GM19023 (cell line): ENCODE measurements around the gene TET3.
A peak's percentile ranks its signal among the peaks of the same experiment; 100 is the strongest.

ENCODE experiments used
- ATAC-seq: cut with Tn5 transposase; IDR thresholded peaks from one replicate; pipeline ENCODE4 v1.9.1; 2021; ENCODE audit warnings: mild to moderate bottlenecking, moderate library complexity; ENCODE audit not compliant: unreplicated experiment

TET3 gene

GRCh38 chr2:73963385-73964120 lies 21.2 kb upstream of the TET3 start:
- ATAC-seq = no peak

- ATAC-seq = no peak
Observed at GRCh38 chr2:73964223-73964622, 20.5 kb upstream of the TET3 start.

GRCh38 chr2:73965053-73965452 lies 19.7 kb upstream of the TET3 start:
- ATAC-seq = no peak

- ATAC-seq = no peak
Observed at GRCh38 chr2:73968357-73968937, 16.3 kb upstream of the TET3 start.

GRCh38 chr2:73969356-73969755 lies 15.4 kb upstream of the TET3 start:
- ATAC-seq = no peak

DNA sequence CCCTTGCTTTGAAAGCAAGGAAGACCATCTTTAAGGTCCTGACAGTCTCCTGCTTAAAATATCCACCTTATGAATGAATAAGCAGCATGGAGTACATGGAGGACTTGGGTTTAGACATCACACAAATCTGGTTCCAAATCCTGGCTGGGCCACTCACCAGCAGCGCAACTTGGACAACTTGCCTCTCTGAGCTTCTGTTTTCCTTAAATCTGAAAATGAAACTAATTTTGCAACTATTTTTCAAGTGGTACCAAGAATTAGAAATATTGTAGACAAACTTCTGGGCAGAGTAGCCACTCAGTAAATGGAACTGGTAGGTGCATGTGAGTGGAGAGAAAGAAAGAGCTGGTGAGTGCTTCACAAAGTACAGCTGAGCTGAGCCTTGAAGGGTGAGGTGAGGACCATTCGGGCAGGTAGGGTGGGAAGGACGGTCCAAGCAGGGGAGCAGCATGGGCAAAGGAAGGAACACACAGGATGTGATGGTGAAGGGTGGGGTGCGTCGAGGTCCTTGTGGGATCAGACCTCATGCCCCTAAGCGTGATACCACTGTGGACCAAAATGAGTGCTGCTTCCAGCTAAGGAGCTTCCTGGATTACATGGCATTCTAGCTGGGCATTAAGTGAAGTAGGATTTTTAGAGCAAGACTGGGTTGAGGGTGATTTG lies 14.4 kb upstream of the TET3 start:
- no peak for ATAC-seq

GRCh38 chr2:73970850-73971471 lies 13.7 kb upstream of the TET3 start:
- ATAC-seq = peak; percentile 73

GRCh38 chr2:73971722-73972121 lies 13.0 kb upstream of the TET3 start:
- no peak for ATAC-seq

- no peak for ATAC-seq
Observed at GRCh38 chr2:73972846-73973245, 11.9 kb upstream of the TET3 start.

DNA sequence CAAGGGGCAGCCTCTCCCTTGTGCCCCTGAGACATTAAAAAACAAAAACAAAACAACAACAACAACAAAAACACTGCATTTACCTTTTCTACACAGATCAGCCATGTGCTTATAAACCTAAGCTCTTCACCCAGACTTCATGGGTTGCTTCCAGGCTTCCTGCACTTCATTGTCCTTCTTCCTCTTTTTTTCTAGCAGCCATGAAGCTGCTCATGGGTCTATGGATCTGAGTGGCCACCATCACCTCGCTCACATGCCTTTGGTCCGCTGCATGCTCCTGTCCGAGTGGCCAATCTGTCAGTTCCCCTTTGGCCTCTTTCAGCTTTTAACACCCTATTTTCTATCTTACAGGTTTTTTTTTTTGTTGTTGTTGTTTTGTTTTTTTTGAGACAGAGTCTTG lies 9.0 kb upstream of the TET3 start:
- no peak for ATAC-seq

GRCh38 chr2:73976803-73977202 lies 7.9 kb upstream of the TET3 start:
- ATAC-seq = no peak

DNA sequence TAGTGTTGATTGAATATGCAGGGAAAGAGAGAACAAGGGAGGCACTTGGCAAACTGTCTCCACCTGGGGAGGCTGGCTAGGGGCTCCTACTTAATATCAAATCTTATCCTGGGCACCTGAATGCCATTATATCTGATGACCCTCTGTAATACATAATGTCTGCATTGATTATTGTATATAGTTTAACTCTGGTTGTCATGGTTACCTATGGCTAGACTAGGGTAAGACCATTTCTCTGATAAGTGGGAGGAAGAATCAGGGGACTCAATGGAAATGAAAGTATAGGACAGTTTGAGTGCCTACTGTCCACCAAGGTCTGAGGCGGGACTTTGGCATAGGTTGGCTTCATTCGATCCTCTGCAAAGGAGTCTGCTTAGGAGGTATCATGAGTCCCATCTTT lies 7.2 kb upstream of the TET3 start:
- no peak for ATAC-seq

- ATAC-seq = no peak
Observed at GRCh38 chr2:73979021-73979420, 5.7 kb upstream of the TET3 start.

- ATAC-seq = no peak
Observed at GRCh38 chr2:73979686-73980085, 5.0 kb upstream of the TET3 start.

DNA sequence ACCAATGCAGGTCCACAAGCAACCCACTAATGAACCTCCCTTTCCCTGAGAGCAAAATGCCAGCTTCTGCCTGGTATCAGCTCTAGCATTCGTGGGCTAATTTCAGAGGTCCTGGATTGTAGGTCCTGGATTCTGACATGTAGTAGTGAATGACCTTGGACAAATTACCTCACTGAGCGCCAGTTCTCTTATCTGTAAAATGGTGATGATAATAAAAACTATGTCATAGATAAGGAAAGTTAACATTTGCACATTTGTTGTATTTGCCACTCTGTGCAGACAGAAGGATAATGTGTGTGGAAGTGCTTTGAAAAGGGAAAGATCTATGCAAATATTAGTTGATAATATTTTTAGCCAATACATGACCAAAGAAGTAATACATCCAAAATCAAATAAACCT lies 4.1 kb upstream of the TET3 start:
- no peak for ATAC-seq

- peak; percentile 32 for ATAC-seq
Observed at GRCh38 chr2:73981081-73982001, 3.4 kb upstream of the TET3 start.

DNA sequence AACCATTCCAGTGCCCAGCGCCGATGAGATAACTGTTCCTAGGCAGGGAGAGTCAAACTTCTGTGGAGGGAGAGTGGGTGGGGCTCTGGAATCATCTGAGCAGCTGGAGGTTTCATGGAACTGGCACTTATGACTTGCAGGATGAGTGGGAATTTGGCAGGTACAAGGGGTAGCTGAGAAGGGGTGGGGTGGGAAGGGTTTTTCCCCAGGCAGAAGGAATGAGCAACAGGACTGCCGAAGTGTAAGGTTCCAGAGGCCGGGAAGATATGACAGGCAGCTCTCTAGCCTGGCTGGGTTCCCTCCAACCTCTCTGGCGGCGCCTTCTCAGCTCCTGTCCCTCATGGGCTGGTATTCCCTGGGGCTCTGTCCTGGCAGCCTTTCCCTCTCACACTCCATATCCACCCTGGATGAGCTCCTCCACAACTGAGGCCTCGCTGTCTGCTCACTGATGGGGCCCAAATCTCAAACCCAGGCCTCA lies 2.5 kb upstream of the TET3 start:
- no peak for ATAC-seq

DNA sequence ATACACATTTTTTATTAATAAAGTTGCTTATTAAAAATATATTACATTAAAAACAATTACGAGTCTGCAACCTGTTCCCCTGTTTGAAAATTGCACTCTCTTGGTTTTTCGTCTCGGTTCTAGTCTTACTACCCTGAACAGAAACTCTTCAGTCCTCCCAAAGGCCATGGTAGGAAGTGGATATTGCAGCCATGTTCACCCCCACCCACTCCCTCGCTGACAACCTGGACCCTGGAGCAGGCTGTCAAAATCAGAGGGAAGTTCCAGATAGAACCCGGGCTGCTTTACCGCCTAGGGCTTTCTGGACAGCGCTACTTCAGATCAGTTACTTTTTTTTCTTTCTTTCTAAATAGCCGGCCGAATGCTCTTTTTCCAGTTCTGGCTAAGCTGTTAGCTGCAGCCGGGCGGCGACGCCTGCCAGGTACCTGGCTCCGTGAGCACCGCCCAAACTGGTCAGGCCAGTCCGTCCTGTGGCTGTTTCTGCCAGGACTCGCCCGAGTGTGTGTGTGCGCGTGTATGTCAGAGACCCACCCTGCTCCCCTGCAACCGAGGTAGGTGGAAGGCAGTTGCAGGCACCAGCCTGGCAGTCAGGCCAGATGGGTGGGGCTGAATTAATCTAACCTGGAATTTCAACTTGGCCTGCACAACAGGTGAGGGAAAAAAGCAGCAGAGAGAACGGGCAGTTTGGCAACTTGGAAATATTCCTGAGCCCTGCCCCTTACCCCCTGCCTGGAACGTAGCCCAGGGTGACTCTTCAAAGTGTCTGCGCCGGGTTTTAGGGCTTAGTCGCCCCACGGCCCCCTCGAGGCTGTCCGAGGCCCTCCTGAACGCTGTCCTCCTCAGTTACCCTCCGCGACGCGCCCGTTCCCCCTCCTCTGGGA lies 1.1 kb upstream of the TET3 start:
- no peak for ATAC-seq

DNA sequence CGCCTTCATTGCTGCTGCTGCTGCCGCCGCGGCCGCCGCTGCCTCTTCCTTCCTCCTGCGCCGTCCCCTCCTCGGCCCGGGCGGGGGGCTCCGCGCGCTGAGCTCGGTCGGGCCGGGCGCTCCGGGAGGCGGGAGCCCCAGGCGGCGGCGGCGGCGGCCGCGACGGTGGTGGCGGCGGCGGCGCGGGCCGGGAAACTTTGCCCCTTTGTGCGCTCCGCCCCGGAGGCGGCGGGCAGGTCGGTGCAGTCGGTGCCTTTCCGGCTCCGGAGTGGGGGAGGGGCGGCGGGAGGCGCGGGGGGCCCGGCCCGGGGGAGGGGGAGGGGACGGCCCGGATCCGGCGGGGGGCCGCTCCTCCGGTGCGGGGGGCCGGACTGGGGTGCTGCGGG lies 205 bp downstream of the TET3 start:
- ATAC-seq = peak; percentile 15
